Esophagus muscularis mucosa (tissue), 4 donors: ENCODE data around the gene SEC61A1.

Source experiments
- CTCF ChIP-seq, 3 experiments: fragments of 200-600 bp in 2 of 3; fragments of 450-650 bp in 1 of 3; sonication (generic) in 2 of 3; IDR thresholded peaks; one replicate each; pipeline ENCODE4 v1.5.1; 2017 to 2019; ENCODE audit warnings: antibody characterized with exemption in 3 of 3, mild to moderate bottlenecking in 2 of 3, moderate library complexity in 1 of 3
- EP300 ChIP-seq: sonication (generic); formaldehyde crosslinking; IDR thresholded peaks from one replicate; pipeline ENCODE4 v1.6.1; 2017; ENCODE audit warnings: antibody characterized with exemption
- POLR2A ChIP-seq: fragments of 450-650 bp; IDR thresholded peaks from one replicate; pipeline ENCODE4 v1.6.1; 2017; ENCODE audit warnings: antibody characterized with exemption, moderate library complexity, mild to moderate bottlenecking, low read depth
- POLR2AphosphoS5 ChIP-seq, 2 donors: sonication (generic); formaldehyde crosslinking; IDR thresholded peaks; one replicate each; pipeline ENCODE4 v1.6.1; 2017; ENCODE audit warnings: antibody characterized with exemption in 2 of 2

GRCh38 chr3:128080323-128081080 lies 28.3 kb downstream of the SEC61A1 start:
- TF ChIP-seq CTCF (IDR thresholded peaks at IDR 0.05), result no peak
- TF ChIP-seq POLR2A, result no peak
- TF ChIP-seq POLR2AphosphoS5 (IDR thresholded peaks at IDR 0.05), result no peak
- no peak for TF ChIP-seq EP300
